Activated CD4-positive, alpha-beta T cell treated with anti-CD3 and anti-CD28 coated beads, Interleukin-2, Interleukin-4, amounts not matched to agents 100 ng/mL and 50 ng/mL, durations not matched to agents 16 hours and 8 hours (primary cell): Measurements from ENCODE around the gene PDE7B.

Experiments used
- DNase-seq: peaks from one replicate; pipeline ENCODE4 v3.0.0-alpha.2; 2020; ENCODE audit warnings: low spot score

PDE7B gene

GRCh38 chr6:136244061-136244616 lies 392.6 kb downstream of the PDE7B start:
- no peak for DNase-seq
